Measurements from ENCODE around the gene ABCF1. TPM values are rescaled to one million over a fixed set of nuclear protein-coding genes. Genes with fewer than 3 reads are reported as not detected.

ABCF1 gene
- total and polyA plus RNA-seq, 9 of the 15 experiments (the other 6 are each of a cell fraction or from before 2014, with no cell fraction given), result 41.6 to 193 (median 102) TPM

GRCh38 chr6:30603961-30604360, 32.7 kb downstream of the ABCF1 start:
- intact Hi-C loops (cut with micrococcal nuclease), result no loop called here

DNA sequence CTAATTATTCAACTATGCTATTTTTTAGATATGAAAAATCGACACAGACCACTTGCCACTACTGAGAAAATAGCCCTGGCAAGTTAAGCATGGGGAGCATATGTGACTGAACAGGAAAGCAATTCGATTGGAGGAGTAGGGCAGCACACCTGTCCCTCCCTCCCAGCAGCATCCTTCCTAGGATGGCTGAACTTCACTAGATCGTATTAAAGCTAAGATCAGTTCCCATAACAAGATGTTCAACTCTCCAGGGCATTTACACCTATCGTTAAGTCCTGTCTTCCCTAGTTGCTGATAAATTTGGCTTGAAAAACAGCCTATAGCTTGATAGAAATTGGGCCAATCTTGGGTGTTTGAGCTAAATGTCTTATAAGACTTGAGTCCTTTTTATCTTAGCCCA, 38.8 kb downstream of the ABCF1 start:
- H3K4me2 ChIP-seq (ENCODE audit: insufficient read depth, low read length), result no peak overlapping the region
- H3K79me2 ChIP-seq (ENCODE audit: control insufficient read depth, insufficient read depth, low read length), result peaks cover 56% of the 10 kb centered on the region
- peaks cover 85% of the 10 kb centered on the region for H3K36me3 ChIP-seq (ENCODE audit: control insufficient read depth, insufficient read depth, low read length)
- in situ Hi-C loops (cut with MboI) (no loop called here), intact Hi-C loops (cut with micrococcal nuclease) (no loop called here)
- TF ChIP-seq, protein P1, sequence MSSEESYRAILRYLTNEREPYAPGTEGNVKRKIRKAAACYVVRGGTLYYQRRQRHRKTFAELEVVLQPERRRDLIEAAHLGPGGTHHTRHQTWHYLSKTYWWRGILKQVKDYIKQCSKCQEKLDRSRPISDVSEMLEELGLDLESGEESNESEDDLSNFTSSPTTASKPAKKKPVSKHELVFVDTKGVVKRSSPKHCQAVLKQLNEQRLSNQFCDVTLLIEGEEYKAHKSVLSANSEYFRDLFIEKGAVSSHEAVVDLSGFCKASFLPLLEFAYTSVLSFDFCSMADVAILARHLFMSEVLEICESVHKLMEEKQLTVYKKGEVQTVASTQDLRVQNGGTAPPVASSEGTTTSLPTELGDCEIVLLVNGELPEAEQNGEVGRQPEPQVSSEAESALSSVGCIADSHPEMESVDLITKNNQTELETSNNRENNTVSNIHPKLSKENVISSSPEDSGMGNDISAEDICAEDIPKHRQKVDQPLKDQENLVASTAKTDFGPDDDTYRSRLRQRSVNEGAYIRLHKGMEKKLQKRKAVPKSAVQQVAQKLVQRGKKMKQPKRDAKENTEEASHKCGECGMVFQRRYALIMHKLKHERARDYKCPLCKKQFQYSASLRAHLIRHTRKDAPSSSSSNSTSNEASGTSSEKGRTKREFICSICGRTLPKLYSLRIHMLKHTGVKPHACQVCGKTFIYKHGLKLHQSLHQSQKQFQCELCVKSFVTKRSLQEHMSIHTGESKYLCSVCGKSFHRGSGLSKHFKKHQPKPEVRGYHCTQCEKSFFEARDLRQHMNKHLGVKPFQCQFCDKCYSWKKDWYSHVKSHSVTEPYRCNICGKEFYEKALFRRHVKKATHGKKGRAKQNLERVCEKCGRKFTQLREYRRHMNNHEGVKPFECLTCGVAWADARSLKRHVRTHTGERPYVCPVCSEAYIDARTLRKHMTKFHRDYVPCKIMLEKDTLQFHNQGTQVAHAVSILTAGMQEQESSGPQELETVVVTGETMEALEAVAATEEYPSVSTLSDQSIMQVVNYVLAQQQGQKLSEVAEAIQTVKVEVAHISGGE (CRISPR knock-in tag; IDR thresholded peaks at IDR 0.05), result no peak
- TF ChIP-seq BRD9 (IDR thresholded peaks at IDR 0.05; ENCODE audit: low read depth, partially characterized antibody) (no peak), POLR2AphosphoS2 (IDR thresholded peaks at IDR 0.05; ENCODE audit: low read length) (peak; percentile 91), POLR2A (conservative IDR thresholded peaks at IDR 0.05) (peak; percentile 68), POLR2B (IDR thresholded peaks at IDR 0.05; ENCODE audit: low read depth, partially characterized antibody) (peak; percentile 19), SUPT5H (IDR thresholded peaks at IDR 0.05) (peak; percentile 58)
- TF ChIP-seq, protein P2, sequence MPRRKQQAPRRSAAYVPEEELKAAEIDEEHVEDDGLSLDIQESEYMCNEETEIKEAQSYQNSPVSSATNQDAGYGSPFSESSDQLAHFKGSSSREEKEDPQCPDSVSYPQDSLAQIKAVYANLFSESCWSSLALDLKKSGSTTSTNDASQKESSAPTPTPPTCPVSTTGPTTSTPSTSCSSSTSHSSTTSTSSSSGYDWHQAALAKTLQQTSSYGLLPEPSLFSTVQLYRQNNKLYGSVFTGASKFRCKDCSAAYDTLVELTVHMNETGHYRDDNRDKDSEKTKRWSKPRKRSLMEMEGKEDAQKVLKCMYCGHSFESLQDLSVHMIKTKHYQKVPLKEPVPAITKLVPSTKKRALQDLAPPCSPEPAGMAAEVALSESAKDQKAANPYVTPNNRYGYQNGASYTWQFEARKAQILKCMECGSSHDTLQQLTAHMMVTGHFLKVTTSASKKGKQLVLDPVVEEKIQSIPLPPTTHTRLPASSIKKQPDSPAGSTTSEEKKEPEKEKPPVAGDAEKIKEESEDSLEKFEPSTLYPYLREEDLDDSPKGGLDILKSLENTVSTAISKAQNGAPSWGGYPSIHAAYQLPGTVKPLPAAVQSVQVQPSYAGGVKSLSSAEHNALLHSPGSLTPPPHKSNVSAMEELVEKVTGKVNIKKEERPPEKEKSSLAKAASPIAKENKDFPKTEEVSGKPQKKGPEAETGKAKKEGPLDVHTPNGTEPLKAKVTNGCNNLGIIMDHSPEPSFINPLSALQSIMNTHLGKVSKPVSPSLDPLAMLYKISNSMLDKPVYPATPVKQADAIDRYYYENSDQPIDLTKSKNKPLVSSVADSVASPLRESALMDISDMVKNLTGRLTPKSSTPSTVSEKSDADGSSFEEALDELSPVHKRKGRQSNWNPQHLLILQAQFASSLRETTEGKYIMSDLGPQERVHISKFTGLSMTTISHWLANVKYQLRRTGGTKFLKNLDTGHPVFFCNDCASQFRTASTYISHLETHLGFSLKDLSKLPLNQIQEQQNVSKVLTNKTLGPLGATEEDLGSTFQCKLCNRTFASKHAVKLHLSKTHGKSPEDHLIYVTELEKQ (CRISPR knock-in tag; IDR thresholded peaks at IDR 0.05), result no peak
- DNase-seq (ENCODE audit: extremely low read depth in 1 of 4, low spot score in 3 of 4) (no peak), ATAC-seq (no peak), FAIRE-seq (no peak)
- H3K4me1 ChIP-seq (replicated peaks in 1 of 2; ENCODE audit: control insufficient read depth in 2 of 2, insufficient read depth in 2 of 2, low read length in 2 of 2), result peaks cover 0 to 21% of the 10 kb centered on the region in 2 experiments; a peak in 3 of 5 replicates
- H3K9me3 ChIP-seq (replicated peaks; ENCODE audit: control insufficient read depth, insufficient read depth, low read depth, low read length), result no peaks in the 10 kb centered on the region
- no peak overlapping the region for H3K9ac ChIP-seq (ENCODE audit: insufficient read depth in 1 of 2, low read depth in 2 of 2, low read length in 2 of 2)
- WGBS (ENCODE audit: insufficient coverage, low coverage, missing lambda C conversion rate), result 80% methylated on average over 4 of the region's 4 CpGs
- ChIA-PET POLR2A (interaction anchor here (0.7 to 2.4 kb wide), 6 partner anchors 11 to 69 kb away, joined by 3 to 36 read pairs (median 6); no protein-coding TSS in a partner anchor), CTCF (ENCODE audit: low intra/inter-chr PET ratio) (no interaction called here)
- no peak overlapping the region for H3K27ac ChIP-seq (ENCODE audit: extremely low read depth, low read depth, low read length)
- no peaks in the 10 kb centered on the region for H4K20me1 ChIP-seq (replicated peaks; ENCODE audit: control insufficient read depth, insufficient read depth, low read length)
- no TSS peak for BruUV-seq (replicated peaks)
- no peak overlapping the region for H2AFZ ChIP-seq (ENCODE audit: low read depth, low read length)
- no peaks in the 10 kb centered on the region for H3K27me3 ChIP-seq (ENCODE audit: control insufficient read depth in 2 of 2, insufficient read depth in 2 of 2, low read length in 2 of 2)
- no peaks in the 10 kb centered on the region for H3K9me1 ChIP-seq (ENCODE audit: control insufficient read depth, insufficient read depth, low read length)
- H3K4me3 ChIP-seq, result no peak overlapping the region

More at GRCh38 chr6:30603961-30604360, 32.7 kb downstream of the ABCF1 start:
- Histone ChIP-seq H3K9me1 (ENCODE audit: control insufficient read depth, insufficient read depth, low read length) (no peaks in the 10 kb centered on the region), H3K9me3 (replicated peaks; ENCODE audit: control insufficient read depth, insufficient read depth, low read depth, low read length) (no peaks in the 10 kb centered on the region), H4K20me1 (replicated peaks; ENCODE audit: control insufficient read depth, insufficient read depth, low read length) (peaks cover 7% of the 10 kb centered on the region; the same call in 1 of the 2 replicates), H2AFZ (ENCODE audit: low read depth, low read length) (no peak overlapping the region), H3K4me3 (no peak overlapping the region), H3K79me2 (ENCODE audit: control insufficient read depth, insufficient read depth, low read length) (peaks cover 4% of the 10 kb centered on the region; the same call in 1 of the 3 replicates), H3K27me3 (ENCODE audit: control insufficient read depth in 2 of 2, insufficient read depth in 2 of 2, low read length in 2 of 2) (no peaks in the 10 kb centered on the region), H3K4me1 (replicated peaks in 1 of 2; ENCODE audit: control insufficient read depth in 2 of 2, insufficient read depth in 2 of 2, low read length in 2 of 2) (peaks cover 4 to 11% of the 10 kb centered on the region in 2 experiments; a peak in 4 of 5 replicates), H3K27ac (ENCODE audit: extremely low read depth, low read depth, low read length) (no peak overlapping the region), H3K9ac (ENCODE audit: insufficient read depth in 1 of 2, low read depth in 2 of 2, low read length in 2 of 2) (no peak overlapping the region), H3K36me3 (ENCODE audit: control insufficient read depth, insufficient read depth, low read length) (peaks cover 94% of the 10 kb centered on the region), H3K4me2 (ENCODE audit: insufficient read depth, low read length) (no peak overlapping the region)
- DNase-seq (ENCODE audit: extremely low read depth in 1 of 4, low spot score in 3 of 4) (no peak), ATAC-seq (no peak), FAIRE-seq (no peak)
- TF ChIP-seq ZNF764 (CRISPR knock-in tag; IDR thresholded peaks at IDR 0.05; ENCODE audit: low read depth) (no peak), U2AF2 (optimal IDR thresholded peaks at IDR 0.05; ENCODE audit: low read depth, low read length) (no peak), PHF21A (IDR thresholded peaks at IDR 0.05; ENCODE audit: borderline replicate concordance, low read depth) (no peak), PTRF (tag; IDR thresholded peaks at IDR 0.05) (no peak)
- ChIA-PET POLR2A (interaction anchor here (0.6 to 13.5 kb wide), 5 partner anchors 10 to 539 kb away, joined by 3 to 310 read pairs (median 3); partner anchors contain the start of gene C6orf136), CTCF (ENCODE audit: low intra/inter-chr PET ratio) (interaction anchor here (0.5 kb wide), 1 partner anchor 54 kb away, joined by 3 read pairs; no protein-coding TSS in a partner anchor)
- in situ Hi-C loops (cut with MboI), result no loop called here
- WGBS (ENCODE audit: insufficient coverage, low coverage, missing lambda C conversion rate), result 89% methylated on average over 13 of the region's 13 CpGs
- BruUV-seq (replicated peaks), result no TSS peak

All from K562 (cell line).